ENCODE results near the gene SORCS3. TPM values are rescaled to one million over a fixed set of nuclear protein-coding genes. Genes with fewer than 3 reads are reported as not detected.

SORCS3 gene
- total RNA-seq, 1 donor from 2014 or later, result not detected

DNA sequence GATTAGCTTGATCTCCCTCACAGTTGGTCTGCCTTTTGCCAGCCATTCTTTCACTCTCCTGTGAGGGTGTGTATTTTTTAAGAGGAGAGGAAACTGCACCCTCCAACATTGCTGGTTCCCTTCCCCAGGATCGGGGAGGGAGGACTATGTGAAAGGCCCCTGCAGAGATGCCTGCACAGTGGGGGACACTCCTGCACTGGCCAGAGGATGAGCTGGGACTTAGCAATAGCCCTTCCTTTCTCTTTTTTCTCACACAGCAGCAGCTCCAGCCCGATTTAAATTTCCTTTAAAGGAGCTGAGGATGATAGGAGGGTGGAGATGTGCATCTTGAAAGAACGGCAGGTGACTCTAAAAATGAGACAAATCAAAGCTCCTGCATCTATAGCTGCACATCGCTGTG is 18.7 kb downstream of the SORCS3 start:
- ATAC-seq, result no peak

DNA sequence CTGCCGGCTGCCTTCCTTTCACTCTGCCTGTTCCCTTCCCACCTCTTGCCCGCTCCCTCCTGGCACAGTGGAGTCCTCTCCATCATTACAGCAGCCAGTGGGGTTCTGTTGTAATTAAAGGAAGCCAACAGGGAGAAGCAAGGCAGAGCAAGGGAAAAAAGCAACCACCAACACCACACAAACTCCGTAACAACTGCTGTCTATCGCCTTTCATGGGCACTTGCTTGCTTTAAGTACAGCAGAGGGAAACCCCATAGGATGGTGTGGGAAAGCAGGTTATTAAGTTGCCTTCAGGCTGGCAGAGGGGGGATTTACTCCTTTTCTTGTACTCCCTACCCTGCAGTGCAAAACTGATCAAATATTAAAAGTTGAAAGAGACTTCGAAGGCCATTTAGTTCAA is 22.0 kb downstream of the SORCS3 start:
- no peaks in the 10 kb centered on the region for H3K9me3 ChIP-seq
- no peaks in the 10 kb centered on the region for H3K27me3 ChIP-seq
- no peaks in the 10 kb centered on the region for H3K4me1 ChIP-seq
- intact Hi-C loops (cut with DNase I), result no loop called here
- ATAC-seq (no peak), DNase-seq (no peak)
- no peak overlapping the region for H3K27ac ChIP-seq
- TF ChIP-seq, protein P1, sequence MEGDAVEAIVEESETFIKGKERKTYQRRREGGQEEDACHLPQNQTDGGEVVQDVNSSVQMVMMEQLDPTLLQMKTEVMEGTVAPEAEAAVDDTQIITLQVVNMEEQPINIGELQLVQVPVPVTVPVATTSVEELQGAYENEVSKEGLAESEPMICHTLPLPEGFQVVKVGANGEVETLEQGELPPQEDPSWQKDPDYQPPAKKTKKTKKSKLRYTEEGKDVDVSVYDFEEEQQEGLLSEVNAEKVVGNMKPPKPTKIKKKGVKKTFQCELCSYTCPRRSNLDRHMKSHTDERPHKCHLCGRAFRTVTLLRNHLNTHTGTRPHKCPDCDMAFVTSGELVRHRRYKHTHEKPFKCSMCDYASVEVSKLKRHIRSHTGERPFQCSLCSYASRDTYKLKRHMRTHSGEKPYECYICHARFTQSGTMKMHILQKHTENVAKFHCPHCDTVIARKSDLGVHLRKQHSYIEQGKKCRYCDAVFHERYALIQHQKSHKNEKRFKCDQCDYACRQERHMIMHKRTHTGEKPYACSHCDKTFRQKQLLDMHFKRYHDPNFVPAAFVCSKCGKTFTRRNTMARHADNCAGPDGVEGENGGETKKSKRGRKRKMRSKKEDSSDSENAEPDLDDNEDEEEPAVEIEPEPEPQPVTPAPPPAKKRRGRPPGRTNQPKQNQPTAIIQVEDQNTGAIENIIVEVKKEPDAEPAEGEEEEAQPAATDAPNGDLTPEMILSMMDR (IDR thresholded peaks at IDR 0.05), result no peak
- no peaks in the 10 kb centered on the region for H3K36me3 ChIP-seq
- no peak overlapping the region for H3K4me3 ChIP-seq

More for the DNA sequence above, 18.7 kb downstream of the SORCS3 start:
- TF ChIP-seq, protein P1 (IDR thresholded peaks at IDR 0.05), result no peak
- DNase-seq, result no peak
- no peaks in the 10 kb centered on the region for H3K9me3 ChIP-seq
- intact Hi-C loops (cut with DNase I), result no loop called here
- no peak overlapping the region for H3K27ac ChIP-seq
- H3K36me3 ChIP-seq, result no peaks in the 10 kb centered on the region
- H3K4me3 ChIP-seq, result no peak overlapping the region
- H3K4me1 ChIP-seq, result no peaks in the 10 kb centered on the region
- no peaks in the 10 kb centered on the region for H3K27me3 ChIP-seq

DNA sequence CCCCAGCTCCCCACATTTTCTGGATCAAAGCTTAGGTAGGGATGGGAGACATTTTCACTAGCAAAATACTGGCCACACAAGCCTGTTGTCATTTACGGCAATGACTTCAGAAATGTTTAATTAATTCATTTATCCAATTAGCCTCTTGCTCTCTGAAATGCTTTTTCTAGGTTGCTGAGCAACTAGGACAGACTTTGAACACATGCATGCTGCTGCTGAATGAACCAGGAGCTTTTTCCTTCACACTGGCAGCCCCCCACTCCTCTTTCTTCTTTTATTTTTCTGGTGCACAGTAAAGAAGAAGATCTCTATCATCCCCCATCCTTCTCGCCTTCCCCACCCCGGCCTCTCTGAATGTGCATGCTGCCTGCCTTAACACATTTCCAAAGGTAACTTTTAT is 22.5 kb downstream of the SORCS3 start:
- intact Hi-C loops (cut with DNase I), result no loop called here
- H3K27me3 ChIP-seq, result no peaks in the 10 kb centered on the region
- H3K36me3 ChIP-seq, result no peaks in the 10 kb centered on the region
- H3K4me3 ChIP-seq, result no peak overlapping the region
- TF ChIP-seq, protein P1 (IDR thresholded peaks at IDR 0.05), result no peak
- H3K27ac ChIP-seq, result no peak overlapping the region
- DNase-seq (no peak), ATAC-seq (no peak)
- H3K4me1 ChIP-seq, result no peaks in the 10 kb centered on the region
- H3K9me3 ChIP-seq, result no peaks in the 10 kb centered on the region

DNA sequence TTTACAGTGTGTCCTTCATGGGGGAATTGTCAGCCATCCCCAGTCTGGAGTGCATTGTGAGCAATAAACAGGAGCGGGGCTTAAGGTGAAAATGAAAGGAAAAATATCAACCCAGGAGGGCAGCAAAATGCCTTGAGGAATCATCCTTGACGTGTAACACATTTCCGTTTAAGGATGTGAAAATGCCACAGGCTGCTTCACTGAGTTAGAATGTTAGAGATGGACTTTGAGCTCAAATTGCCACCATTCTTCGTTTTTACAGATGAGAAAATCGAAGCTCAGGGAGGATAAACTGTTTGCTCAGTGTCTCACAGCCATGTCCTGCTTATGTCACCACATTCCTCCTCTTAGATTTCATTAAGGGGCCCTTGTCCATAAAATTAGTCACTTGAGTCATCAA is 23.1 kb downstream of the SORCS3 start:
- TF ChIP-seq, protein P1 (IDR thresholded peaks at IDR 0.05), result no peak
- no peak for DNase-seq

DNA sequence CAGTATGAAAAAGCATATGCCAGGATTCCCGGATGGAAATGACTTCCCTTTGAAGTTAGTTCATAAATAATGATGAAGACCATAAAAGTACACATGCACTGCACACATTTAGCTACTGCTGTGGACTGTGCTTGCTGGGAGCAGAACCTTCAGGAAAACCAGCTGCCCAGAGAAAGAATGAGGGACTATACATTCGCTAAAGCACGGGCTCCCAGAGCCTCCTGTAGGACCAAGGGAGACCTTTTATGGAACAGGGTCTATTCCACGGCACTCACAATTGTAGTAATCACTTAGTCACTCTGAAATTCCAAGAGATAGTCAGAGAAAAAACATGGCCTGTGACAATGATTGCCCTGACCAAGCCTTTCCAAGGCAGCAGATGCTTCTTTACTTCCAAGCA is 24.1 kb downstream of the SORCS3 start:
- Histone ChIP-seq H3K36me3 (no peaks in the 10 kb centered on the region), H3K27ac (no peak overlapping the region), H3K4me3 (no peak overlapping the region), H3K9me3 (no peaks in the 10 kb centered on the region), H3K4me1 (no peaks in the 10 kb centered on the region), H3K27me3 (no peaks in the 10 kb centered on the region)
- no peak for ATAC-seq
- TF ChIP-seq, protein P1 (IDR thresholded peaks at IDR 0.05), result no peak
- intact Hi-C loops (cut with DNase I), result no loop called here
- DNase-seq, result no peak

More for the DNA sequence above, 23.1 kb downstream of the SORCS3 start:
- Histone ChIP-seq H3K27ac (no peak overlapping the region), H3K27me3 (no peaks in the 10 kb centered on the region), H3K9me3 (no peaks in the 10 kb centered on the region), H3K4me3 (no peak overlapping the region), H3K4me1 (no peaks in the 10 kb centered on the region), H3K36me3 (no peaks in the 10 kb centered on the region)
- ATAC-seq, result no peak
- intact Hi-C loops (cut with DNase I), result no loop called here

DNA sequence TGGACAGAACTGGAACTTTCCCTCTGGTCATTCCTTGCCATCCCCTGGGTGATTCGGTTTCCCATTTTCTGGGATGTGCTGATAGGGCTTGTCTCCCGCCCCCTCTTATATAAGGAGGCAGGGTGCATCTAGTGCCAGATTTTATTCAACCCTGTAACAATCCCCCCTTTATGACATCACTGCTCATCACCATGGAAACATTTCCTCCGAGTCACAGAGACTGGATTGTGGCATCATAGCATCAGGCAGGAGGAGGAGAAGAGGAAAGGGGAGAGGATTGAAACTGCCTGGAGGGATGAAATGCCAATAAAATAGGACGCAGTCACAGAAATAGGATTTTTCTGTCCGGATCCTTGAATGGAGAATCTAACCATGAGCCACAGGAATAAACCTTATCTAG is 25.0 kb downstream of the SORCS3 start:
- ATAC-seq (no peak), DNase-seq (no peak)
- no peaks in the 10 kb centered on the region for H3K4me1 ChIP-seq
- intact Hi-C loops (cut with DNase I), result no loop called here
- H3K27ac ChIP-seq, result no peak overlapping the region
- no peaks in the 10 kb centered on the region for H3K36me3 ChIP-seq
- no peaks in the 10 kb centered on the region for H3K27me3 ChIP-seq
- TF ChIP-seq, protein P1 (IDR thresholded peaks at IDR 0.05), result no peak
- H3K4me3 ChIP-seq, result no peak overlapping the region
- H3K9me3 ChIP-seq, result no peaks in the 10 kb centered on the region
